ENCODE data around the gene ANXA5.

DNA sequence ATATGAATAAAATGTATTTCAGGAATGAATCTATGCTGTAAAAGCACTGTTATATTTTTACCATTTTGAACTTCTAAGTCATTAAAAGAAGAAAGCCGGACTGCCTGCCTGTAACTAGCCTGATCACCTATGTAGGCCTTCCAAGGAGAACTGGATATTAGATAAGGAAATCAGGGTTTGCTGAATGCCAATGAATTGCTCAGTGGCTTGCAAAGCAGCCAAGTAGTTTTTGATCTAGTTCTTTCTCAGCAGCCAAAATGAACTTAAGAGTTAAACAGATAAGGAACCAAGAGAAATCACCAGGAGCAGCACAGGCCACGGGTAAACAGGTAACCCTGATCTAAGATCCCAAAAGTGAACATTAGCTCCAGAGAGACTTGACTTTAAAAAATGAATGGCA lies 3.3 kb downstream of the ANXA5 start:
- TF ChIP-seq GATA2 (IDR thresholded peaks at IDR 0.05; ENCODE audit: low read depth, low read length) (no peak), GATA3 (IDR thresholded peaks at IDR 0.05; ENCODE audit: low read depth, low read length) (no peak)
